K562 treated with DMSO at 1 percent for 12 hours (cell line): Measurements from ENCODE around the gene LAIR2. TPM values are rescaled to one million over a fixed set of nuclear protein-coding genes. Genes with fewer than 3 reads are reported as not detected.

Experiments
- total RNA-seq: library from RNA; unstranded; fragments of 300-600 nt; gene quantifications from 2 replicates; pipeline ENCODE4 v1.2.3, GENCODE V29; 2022; ENCODE audit not compliant: insufficient read depth

LAIR2 gene
- not detected in 2 replicates for total RNA-seq

GRCh38 chr19:54502518-54503048 lies at the start of gene LAIR2:
TSS of gene LAIR2 (plus strand) at chr19:54502831. CDS start at chr19:54502919, 88 bp downstream.

GRCh38 chr19:54463531-54464043 lies 39.0 kb upstream of the LAIR2 start, which contains the start of gene LENG9:
TSS of gene LENG9 (minus strand) at chr19:54463778. CDS start at chr19:54463526, 252 bp downstream.

GRCh38 chr19:54473071-54473891 lies 29.4 kb upstream of the LAIR2 start, which contains the start of gene CDC42EP5:
TSS of gene CDC42EP5 (minus strand) at chr19:54473296. CDS start at chr19:54465547, 7,749 bp downstream.

Other genes starting within 250 kb of the LAIR2 start
- not detected in 2 replicates for gene LILRB5, start 245.6 kb upstream of the LAIR2 start, total RNA-seq
- not detected in 2 replicates for gene LILRB2, start 221.7 kb upstream of the LAIR2 start, total RNA-seq
- gene LILRA5, start 189.7 kb upstream of the LAIR2 start, total RNA-seq: 0.86 TPM in 1 of 2 replicates, not detected in the other
- not detected in 2 replicates for gene LILRA4, start 163.7 kb upstream of the LAIR2 start, total RNA-seq
- 3.2 TPM in 1 of 2 replicates, not detected in the other for gene LAIR1, start 137.9 kb upstream of the LAIR2 start, total RNA-seq
- not detected in 2 replicates for gene TTYH1, start 87.4 kb upstream of the LAIR2 start, total RNA-seq
- 46.7 and 133 TPM in 2 replicates for gene LENG8, start 53.6 kb upstream of the LAIR2 start, total RNA-seq
- gene LENG9, start 39.1 kb upstream of the LAIR2 start, total RNA-seq: 0.35 TPM in 1 of 2 replicates, not detected in the other
- 1.4 TPM in 1 of 2 replicates, not detected in the other for gene CDC42EP5, start 29.5 kb upstream of the LAIR2 start, total RNA-seq
- gene LILRA2, start 71.0 kb downstream of the LAIR2 start, total RNA-seq: 7.6 and 9.8 TPM in 2 replicates
- not detected in 2 replicates for gene LILRA1, start 90.8 kb downstream of the LAIR2 start, total RNA-seq
- not detected in 2 replicates for gene LILRB1, start 127.7 kb downstream of the LAIR2 start, total RNA-seq
- gene LILRB4, start 160.2 kb downstream of the LAIR2 start, total RNA-seq: not detected in 2 replicates
- not detected in 2 replicates for gene KIR3DL3, start 221.6 kb downstream of the LAIR2 start, total RNA-seq
- gene KIR2DL3, start 235.7 kb downstream of the LAIR2 start, total RNA-seq: not detected in 2 replicates